SU-DHL-6 (cell line): ENCODE measurements around the gene ZDHHC5.

Experiments used
- H2AFZ ChIP-seq: fragments of 200-600 bp; sonication (generic); 2 replicates; pipeline ENCODE4 v1.6.1; 2014; ENCODE audit warnings: low read depth, mild to moderate bottlenecking, moderate library complexity, mixed read lengths, antibody characterized with exemption, low read length; ENCODE audit not compliant: severe bottlenecking
- H3F3A ChIP-seq: fragments of 200-600 bp; shearing (Covaris generic); 2 replicates; pipeline ENCODE4 v1.6.0; 2016; ENCODE audit warnings: antibody characterized with exemption, mild to moderate bottlenecking; ENCODE audit not compliant: insufficient read depth
- H3K27ac ChIP-seq: fragments of 200-600 bp; sonication (generic); 2 replicates; pipeline ENCODE4 v1.5.1; 2016; ENCODE audit warnings: low read depth, mild to moderate bottlenecking, low read length, moderate library complexity, mixed read lengths
- H3K27me3 ChIP-seq: fragments of 200-600 bp; sonication (generic), shearing (Covaris generic); 2 replicates; pipeline ENCODE4 v1.6.0; 2014; ENCODE audit warnings: mild to moderate bottlenecking, low read length
- H3K36me3 ChIP-seq: fragments of 200-600 bp; sonication (generic); 2 replicates; pipeline ENCODE4 v1.6.1; 2014; ENCODE audit warnings: mild to moderate bottlenecking, low read length, mixed read lengths
- H3K4me2 ChIP-seq: fragments of 300-600, 200-600 bp; shearing (Covaris generic), sonication (generic); 2 replicates; pipeline ENCODE4 v1.6.0; 2014; ENCODE audit warnings: low read length, low read depth, mild to moderate bottlenecking; ENCODE audit not compliant: poor library complexity, severe bottlenecking
- H3K4me3 ChIP-seq: fragments of 200-600 bp; sonication (generic); 2 replicates; pipeline ENCODE4 v1.5.1; 2014; ENCODE audit warnings: antibody characterized with exemption, low read length, mild to moderate bottlenecking, mixed read lengths; ENCODE audit not compliant: insufficient read depth, poor library complexity, severe bottlenecking
- H3K79me2 ChIP-seq: fragments of 200-600 bp; sonication (generic); 2 replicates; pipeline ENCODE4 v1.6.1; 2014; ENCODE audit warnings: mild to moderate bottlenecking, low read length, moderate library complexity; ENCODE audit not compliant: insufficient read depth
- H3K9ac ChIP-seq: fragments of 200-600 bp; sonication (generic); 2 replicates; pipeline ENCODE4 v1.7.0; 2014; ENCODE audit warnings: mild to moderate bottlenecking, low read length
- H3K9me2 ChIP-seq: fragments of 200-600 bp; sonication (generic); replicated peaks from 2 replicates; pipeline ENCODE4 v1.6.1; 2014; ENCODE audit warnings: low read length; ENCODE audit not compliant: insufficient read depth
- H3K9me3 ChIP-seq: fragments of 200-600 bp; sonication (generic); 2 replicates; pipeline ENCODE4 v1.6.1; 2014; ENCODE audit warnings: low read length, mixed read lengths; ENCODE audit not compliant: insufficient read depth
- H4K20me1 ChIP-seq: fragments of 200-600 bp; sonication (generic); 2 replicates; pipeline ENCODE4 v1.6.1; 2014; ENCODE audit warnings: low read depth, mild to moderate bottlenecking, antibody characterized with exemption, low read length, moderate library complexity, mixed read lengths
- EZH2phosphoT487 ChIP-seq: fragments of 200-600 bp; sonication (generic), shearing (Covaris generic); conservative IDR thresholded peaks from 2 replicates; pipeline ENCODE4 v1.6.1; 2018; ENCODE audit warnings: mild to moderate bottlenecking, antibody characterized with exemption, low read length, moderate library complexity, mixed read lengths
- TF ChIP-seq, protein P1 (sequence below): fragments of 200-600 bp; sonication (generic); IDR thresholded peaks from one replicate; pipeline ENCODE4 v1.5.1; 2017; ENCODE audit warnings: antibody characterized with exemption, mild to moderate bottlenecking, low read length, moderate library complexity; ENCODE audit not compliant: insufficient read depth, poor library complexity, severe bottlenecking

ZDHHC5 gene

DNA sequence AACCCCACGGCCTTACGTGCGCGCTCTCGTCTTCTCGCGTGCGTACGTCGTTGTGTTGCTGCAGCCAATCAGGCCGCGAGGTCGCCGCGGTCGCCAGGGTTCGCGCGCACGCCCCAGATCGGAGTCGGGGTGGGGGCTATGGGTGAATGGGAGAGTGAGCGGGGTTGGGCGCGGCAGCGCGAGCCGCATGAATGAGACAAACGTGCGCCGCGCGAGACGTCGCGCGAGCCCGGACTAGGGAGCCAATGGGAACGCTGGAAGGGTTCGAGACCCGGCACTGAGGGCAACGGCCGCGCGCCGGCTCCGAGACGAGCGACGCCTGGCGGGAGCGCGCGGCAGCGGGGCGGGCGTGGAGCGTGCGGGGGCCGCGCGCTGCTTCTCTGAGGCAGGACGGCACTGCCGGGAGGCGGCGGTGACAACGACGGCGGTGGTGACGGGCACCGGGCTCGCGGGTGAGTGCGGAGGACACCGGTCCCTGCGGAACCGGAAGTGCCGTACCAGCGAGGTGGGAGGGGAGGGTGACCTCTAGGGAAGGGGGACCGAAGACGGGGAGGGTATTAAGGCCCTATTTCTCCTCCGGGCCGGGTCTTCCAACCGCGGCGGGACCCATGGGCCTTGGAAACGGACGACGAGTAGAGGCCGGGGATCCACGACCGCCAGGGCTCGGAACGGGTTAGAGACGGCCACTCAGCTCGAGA is at the start of gene ZDHHC5:
ZDHHC5 (plus strand) TSS at position 379 of the 698 bp plus-strand sequence. CDS start 4,977 bp downstream, outside the sequence.
- peak within 1 kb of the TSS; percentile 82 for H3K27ac ChIP-seq
- peak within 1 kb of the TSS; percentile 66 for H2AFZ ChIP-seq
- TF ChIP-seq, protein P1, sequence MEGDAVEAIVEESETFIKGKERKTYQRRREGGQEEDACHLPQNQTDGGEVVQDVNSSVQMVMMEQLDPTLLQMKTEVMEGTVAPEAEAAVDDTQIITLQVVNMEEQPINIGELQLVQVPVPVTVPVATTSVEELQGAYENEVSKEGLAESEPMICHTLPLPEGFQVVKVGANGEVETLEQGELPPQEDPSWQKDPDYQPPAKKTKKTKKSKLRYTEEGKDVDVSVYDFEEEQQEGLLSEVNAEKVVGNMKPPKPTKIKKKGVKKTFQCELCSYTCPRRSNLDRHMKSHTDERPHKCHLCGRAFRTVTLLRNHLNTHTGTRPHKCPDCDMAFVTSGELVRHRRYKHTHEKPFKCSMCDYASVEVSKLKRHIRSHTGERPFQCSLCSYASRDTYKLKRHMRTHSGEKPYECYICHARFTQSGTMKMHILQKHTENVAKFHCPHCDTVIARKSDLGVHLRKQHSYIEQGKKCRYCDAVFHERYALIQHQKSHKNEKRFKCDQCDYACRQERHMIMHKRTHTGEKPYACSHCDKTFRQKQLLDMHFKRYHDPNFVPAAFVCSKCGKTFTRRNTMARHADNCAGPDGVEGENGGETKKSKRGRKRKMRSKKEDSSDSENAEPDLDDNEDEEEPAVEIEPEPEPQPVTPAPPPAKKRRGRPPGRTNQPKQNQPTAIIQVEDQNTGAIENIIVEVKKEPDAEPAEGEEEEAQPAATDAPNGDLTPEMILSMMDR: peak; percentile 26
- TF ChIP-seq EZH2phosphoT487: no peak
- H3K79me2 ChIP-seq: peaks cover 49% of the 10 kb centered on the region
- no peaks in the 10 kb centered on the region for H3K9me2 ChIP-seq
- H4K20me1 ChIP-seq: peaks cover 20% of the 10 kb centered on the region
- H3K4me2 ChIP-seq: peak within 1 kb of the TSS; percentile 77
- H3K27me3 ChIP-seq: no peaks in the 10 kb centered on the region
- H3K9me3 ChIP-seq: no peaks in the 10 kb centered on the region
- peaks cover 4% of the 10 kb centered on the region; the same call in 1 of the 2 replicates for H3K36me3 ChIP-seq
- H3K9ac ChIP-seq: peak within 1 kb of the TSS; percentile 94
- peak within 1 kb of the TSS; percentile 98 for H3K4me3 ChIP-seq
- peaks cover 7% of the 10 kb centered on the region; the same call in 1 of the 2 replicates for H3F3A ChIP-seq

DNA sequence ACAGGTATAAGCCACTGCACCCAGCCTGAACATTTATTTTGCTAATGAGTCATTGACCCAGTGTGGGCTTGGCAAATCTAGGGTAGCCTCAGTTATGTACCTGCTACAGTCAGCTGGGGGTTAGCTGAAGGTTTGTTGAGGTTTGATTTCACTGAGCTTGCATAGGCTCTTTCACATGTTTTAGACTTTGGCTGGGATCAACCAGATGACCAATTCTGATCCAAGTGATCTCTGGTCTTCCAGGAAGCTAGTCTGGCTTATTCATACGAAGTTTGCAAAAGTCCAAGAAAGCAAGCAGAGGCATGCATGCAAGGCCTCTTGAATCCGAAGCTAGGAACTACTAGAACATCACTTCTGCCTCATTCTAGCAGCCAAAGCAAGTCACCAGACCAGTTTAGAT is 49.5 kb upstream of the ZDHHC5 start:
- H3K79me2 ChIP-seq: no peaks in the 10 kb centered on the region
- no peak overlapping the region for H2AFZ ChIP-seq
- H3K27me3 ChIP-seq: no peaks in the 10 kb centered on the region
- no peak overlapping the region for H3K27ac ChIP-seq
- no peak overlapping the region for H3K4me2 ChIP-seq
- H4K20me1 ChIP-seq: no peaks in the 10 kb centered on the region
- no peaks in the 10 kb centered on the region for H3F3A ChIP-seq
- H3K9me2 ChIP-seq: no peaks in the 10 kb centered on the region
- H3K9me3 ChIP-seq: peaks cover 9% of the 10 kb centered on the region; the same call in 1 of the 2 replicates
- H3K36me3 ChIP-seq: no peaks in the 10 kb centered on the region
- H3K4me3 ChIP-seq: no peak overlapping the region
- TF ChIP-seq, protein P1: no peak
- TF ChIP-seq EZH2phosphoT487: no peak
- H3K9ac ChIP-seq: no peak overlapping the region

DNA sequence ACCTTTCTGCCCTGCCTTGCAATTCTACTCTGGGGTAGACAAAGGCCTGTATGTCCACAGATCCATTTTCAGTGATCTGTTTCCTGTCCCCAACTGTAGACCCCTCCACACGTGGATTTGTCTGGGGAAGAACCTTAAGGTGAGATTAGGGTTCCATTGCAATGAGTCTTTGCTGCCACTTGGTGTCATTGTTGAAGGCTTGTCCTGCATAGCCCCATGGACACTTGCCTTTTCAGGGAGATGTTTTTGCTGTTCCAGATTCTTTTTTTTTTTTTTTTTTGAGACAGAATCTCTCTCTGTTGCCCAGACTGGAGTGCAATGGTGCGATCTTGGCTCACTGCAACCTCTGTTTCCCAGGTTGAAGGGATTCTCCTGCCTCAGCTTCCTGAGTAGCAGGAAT is 48.6 kb upstream of the ZDHHC5 start:
- Histone ChIP-seq H3K9me3 (peaks cover 9% of the 10 kb centered on the region; the same call in 1 of the 2 replicates), H3F3A (no peaks in the 10 kb centered on the region), H3K79me2 (no peaks in the 10 kb centered on the region), H3K27me3 (no peaks in the 10 kb centered on the region), H3K9me2 (no peaks in the 10 kb centered on the region), H3K4me2 (no peak overlapping the region), H2AFZ (no peak overlapping the region), H3K27ac (no peak overlapping the region), H3K9ac (no peak overlapping the region), H3K36me3 (no peaks in the 10 kb centered on the region), H4K20me1 (no peaks in the 10 kb centered on the region), H3K4me3 (no peak overlapping the region)
- TF ChIP-seq, protein P1: no peak
- no peak for TF ChIP-seq EZH2phosphoT487
